Measurements from ENCODE around the gene ENGASE. TPM values are rescaled to one million over a fixed set of nuclear protein-coding genes. Genes with fewer than 3 reads are reported as not detected.

ENGASE gene
- total RNA-seq, 4 donors from 2014 or later: 16.6 to 54.5 (median 26.3) TPM

- no peak overlapping the region for H3K4me3 ChIP-seq (ENCODE audit: low read depth, poor library complexity, severe bottlenecking)
- 79 to 87% methylated on average over 4 of the region's 4 CpGs for WGBS, 2 donors
- DNase-seq (ENCODE audit: low spot score in 2 of 2): no peak
- TF ChIP-seq POLR2A (IDR thresholded peaks at IDR 0.05) (no peak), CTCF (IDR thresholded peaks at IDR 0.05) (no peak)
- intact Hi-C loops (cut with DNase I; ENCODE audit: low total_unique reads): no loop called here
Observed at GRCh38 chr17:79064026-79064425, 10.6 kb upstream of the ENGASE start.

- intact Hi-C loops (cut with DNase I; ENCODE audit: low total_unique reads): no loop called here
- peak in 1 of 3 donors; percentile 52 for TF ChIP-seq CTCF (IDR thresholded peaks at IDR 0.05)
- no peak for TF ChIP-seq POLR2A (IDR thresholded peaks at IDR 0.05)
- no peak for DNase-seq (ENCODE audit: low spot score in 2 of 2)
Observed at GRCh38 chr17:79065105-79065670, 9.4 kb upstream of the ENGASE start.

GRCh38 chr17:79066963-79067362 lies 7.7 kb upstream of the ENGASE start:
- WGBS, 2 donors: 81 to 89% methylated on average over 6 of the region's 6 CpGs
- TF ChIP-seq CTCF (IDR thresholded peaks at IDR 0.05) (no peak), POLR2A (IDR thresholded peaks at IDR 0.05) (no peak)
- intact Hi-C loops (cut with DNase I; ENCODE audit: low total_unique reads): no loop called here
- no peak for DNase-seq (ENCODE audit: low spot score in 2 of 2)
- no peak overlapping the region for H3K4me3 ChIP-seq (ENCODE audit: low read depth, poor library complexity, severe bottlenecking)

More at GRCh38 chr17:79065105-79065670, 9.4 kb upstream of the ENGASE start:
- 44 to 51% methylated on average over 10 of the region's 10 CpGs for WGBS, 2 donors
- no peak overlapping the region for H3K4me3 ChIP-seq (ENCODE audit: low read depth, poor library complexity, severe bottlenecking)

GRCh38 chr17:79070266-79070880 lies 4.3 kb upstream of the ENGASE start:
- H3K4me3 ChIP-seq (ENCODE audit: low read depth, poor library complexity, severe bottlenecking): no peak overlapping the region
- TF ChIP-seq CTCF (IDR thresholded peaks at IDR 0.05) (no peak), POLR2A (IDR thresholded peaks at IDR 0.05) (no peak)
- DNase-seq (ENCODE audit: low spot score in 2 of 2): no peak
- 87 to 93% methylated on average over 9 of the region's 9 CpGs for WGBS, 2 donors
- intact Hi-C loops (cut with DNase I; ENCODE audit: low total_unique reads): no loop called here

- intact Hi-C loops (cut with DNase I; ENCODE audit: low total_unique reads): no loop called here
- H3K4me3 ChIP-seq (ENCODE audit: low read depth, poor library complexity, severe bottlenecking): no peak overlapping the region
- no peak for DNase-seq (ENCODE audit: low spot score in 2 of 2)
- 88 to 90% methylated on average over 6 of the region's 6 CpGs for WGBS, 2 donors
- TF ChIP-seq CTCF (IDR thresholded peaks at IDR 0.05) (no peak), POLR2A (IDR thresholded peaks at IDR 0.05) (no peak)
Observed at GRCh38 chr17:79071161-79071740, 3.4 kb upstream of the ENGASE start.

Measured in lower leg skin (tissue), 4 donors.